ENCODE data around the gene ZNF460. TPM values are rescaled to one million over a fixed set of nuclear protein-coding genes. Genes with fewer than 3 reads are reported as not detected.

Gene ZNF460
- polyA plus RNA-seq, 3 donors, result 2.8 to 4.5 (median 3.5) TPM

DNA sequence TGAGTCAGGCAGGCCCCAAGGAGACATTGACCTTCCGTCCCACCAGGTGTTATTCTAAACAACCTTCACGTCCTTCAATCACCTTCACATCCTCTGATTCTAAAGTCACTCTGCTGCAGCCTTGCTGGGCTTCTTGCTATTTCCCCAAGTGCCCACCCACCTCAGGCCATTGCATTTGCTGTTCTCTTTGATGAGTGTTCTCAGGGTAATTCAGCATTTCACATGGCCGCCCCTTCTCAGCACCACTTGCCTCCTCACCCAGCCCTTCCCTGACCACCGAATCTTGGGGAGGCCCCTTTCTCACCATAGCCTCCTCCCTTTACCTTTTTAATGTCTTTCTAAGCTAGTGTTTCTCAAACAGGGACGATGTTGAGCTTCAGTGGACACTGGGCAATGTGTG, 35.2 kb upstream of the ZNF460 start:
- H3K4me2 ChIP-seq (replicated peaks; ENCODE audit: extremely low read depth, low read length, poor library complexity, severe bottlenecking), result no peak overlapping the region
- H3K27me3 Mint-ChIP-seq (ENCODE audit: low read depth in 3 of 3), result peaks cover 0 to 5% (median 2%) of the 10 kb centered on the region in 3 donors
- H3K4me3 ChIP-seq (replicated peaks in 1 of 3; ENCODE audit: low read depth in 2 of 3, low read length in 3 of 3), result no peak overlapping the region
- H3K27ac ChIP-seq (ENCODE audit: low read depth in 1 of 2, low read length in 2 of 2), result no peak overlapping the region
- peaks cover 18% of the 10 kb centered on the region for H3K4me1 Mint-ChIP-seq
- peaks cover 44 to 63% of the 10 kb centered on the region in 2 donors for H3K36me3 ChIP-seq (replicated peaks in 1 of 2; ENCODE audit: control insufficient read depth in 1 of 2, insufficient read depth in 2 of 2, low read length in 2 of 2)
- peaks cover 41 to 67% of the 10 kb centered on the region in 2 donors for H3K36me3 Mint-ChIP-seq
- no peak for DNase-seq
- TF ChIP-seq, protein P1, sequence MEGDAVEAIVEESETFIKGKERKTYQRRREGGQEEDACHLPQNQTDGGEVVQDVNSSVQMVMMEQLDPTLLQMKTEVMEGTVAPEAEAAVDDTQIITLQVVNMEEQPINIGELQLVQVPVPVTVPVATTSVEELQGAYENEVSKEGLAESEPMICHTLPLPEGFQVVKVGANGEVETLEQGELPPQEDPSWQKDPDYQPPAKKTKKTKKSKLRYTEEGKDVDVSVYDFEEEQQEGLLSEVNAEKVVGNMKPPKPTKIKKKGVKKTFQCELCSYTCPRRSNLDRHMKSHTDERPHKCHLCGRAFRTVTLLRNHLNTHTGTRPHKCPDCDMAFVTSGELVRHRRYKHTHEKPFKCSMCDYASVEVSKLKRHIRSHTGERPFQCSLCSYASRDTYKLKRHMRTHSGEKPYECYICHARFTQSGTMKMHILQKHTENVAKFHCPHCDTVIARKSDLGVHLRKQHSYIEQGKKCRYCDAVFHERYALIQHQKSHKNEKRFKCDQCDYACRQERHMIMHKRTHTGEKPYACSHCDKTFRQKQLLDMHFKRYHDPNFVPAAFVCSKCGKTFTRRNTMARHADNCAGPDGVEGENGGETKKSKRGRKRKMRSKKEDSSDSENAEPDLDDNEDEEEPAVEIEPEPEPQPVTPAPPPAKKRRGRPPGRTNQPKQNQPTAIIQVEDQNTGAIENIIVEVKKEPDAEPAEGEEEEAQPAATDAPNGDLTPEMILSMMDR (IDR thresholded peaks at IDR 0.05), result no peak
- no peak overlapping the region for H3K9ac ChIP-seq (ENCODE audit: insufficient read depth, low read length, poor library complexity, severe bottlenecking)
- H3K4me3 Mint-ChIP-seq, result no peak overlapping the region
- intact Hi-C loops (cut with micrococcal nuclease), result loop anchor here in 1 of 2 donors (10.0 kb wide), 1 partner anchor 110 kb away; the partner anchor contains the start of gene ZNF304
- H3K27ac Mint-ChIP-seq, result no peak overlapping the region
- no peaks in the 10 kb centered on the region for H4K20me1 ChIP-seq (ENCODE audit: insufficient read depth, low read length)
- no peaks in the 10 kb centered on the region for H3K9me3 ChIP-seq (replicated peaks in 1 of 2; ENCODE audit: control insufficient read depth in 1 of 2, insufficient read depth in 1 of 2, low read length in 2 of 2)
- H3K27me3 ChIP-seq (ENCODE audit: control insufficient read depth in 2 of 2, insufficient read depth in 2 of 2, low read length in 2 of 2), result no peaks in the 10 kb centered on the region
- peaks cover 14 to 20% of the 10 kb centered on the region in 2 donors for H3K4me1 ChIP-seq (ENCODE audit: control insufficient read depth in 1 of 2, insufficient read depth in 2 of 2, low read length in 2 of 2)
- peaks cover 0 to 12% (median 0%) of the 10 kb centered on the region in 7 donors for H3K9me3 Mint-ChIP-seq
- peaks cover 30% of the 10 kb centered on the region for H3K79me2 ChIP-seq (ENCODE audit: insufficient read depth, low read length)
- 89% methylated on average over 4 of the region's 5 CpGs for WGBS (ENCODE audit: insufficient coverage)
- H2AFZ ChIP-seq (ENCODE audit: insufficient read depth, low read depth, low read length, poor library complexity, severe bottlenecking), result no peak overlapping the region

DNA sequence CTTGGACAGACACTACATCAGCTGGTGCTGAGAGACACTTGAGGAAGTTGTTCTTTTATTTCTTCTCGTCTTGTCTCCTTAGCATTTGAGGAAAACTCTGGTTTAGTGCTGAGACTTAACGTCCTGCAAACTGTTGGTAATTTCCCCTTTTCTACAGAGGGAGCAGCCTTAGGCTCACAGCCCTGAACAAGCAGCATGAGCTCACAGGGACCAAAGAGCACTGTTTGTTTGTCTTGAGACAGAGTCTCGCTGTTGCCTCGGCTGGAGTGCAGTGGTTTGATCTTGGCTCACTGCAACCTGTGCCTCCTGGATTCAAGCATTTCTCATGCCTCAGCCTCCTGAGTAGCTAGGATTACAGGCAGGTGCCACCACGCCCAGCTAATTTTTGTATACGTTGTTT, 34.3 kb upstream of the ZNF460 start:
- Histone ChIP-seq H3K4me2 (replicated peaks; ENCODE audit: extremely low read depth, low read length, poor library complexity, severe bottlenecking) (no peak overlapping the region), H3K4me1 (ENCODE audit: control insufficient read depth in 1 of 2, insufficient read depth in 2 of 2, low read length in 2 of 2) (peaks cover 12 to 17% of the 10 kb centered on the region in 2 donors), H3K9ac (ENCODE audit: insufficient read depth, low read length, poor library complexity, severe bottlenecking) (no peak overlapping the region), H3K4me3 (replicated peaks in 1 of 3; ENCODE audit: low read depth in 2 of 3, low read length in 3 of 3) (no peak overlapping the region), H3K27ac (ENCODE audit: low read depth in 1 of 2, low read length in 2 of 2) (no peak overlapping the region), H3K9me3 (replicated peaks in 1 of 2; ENCODE audit: control insufficient read depth in 1 of 2, insufficient read depth in 1 of 2, low read length in 2 of 2) (no peaks in the 10 kb centered on the region), H3K27me3 (ENCODE audit: control insufficient read depth in 2 of 2, insufficient read depth in 2 of 2, low read length in 2 of 2) (no peaks in the 10 kb centered on the region), H4K20me1 (ENCODE audit: insufficient read depth, low read length) (no peaks in the 10 kb centered on the region), H3K79me2 (ENCODE audit: insufficient read depth, low read length) (peaks cover 25% of the 10 kb centered on the region), H3K36me3 (replicated peaks in 1 of 2; ENCODE audit: control insufficient read depth in 1 of 2, insufficient read depth in 2 of 2, low read length in 2 of 2) (peaks cover 51 to 72% of the 10 kb centered on the region in 2 donors), H2AFZ (ENCODE audit: insufficient read depth, low read depth, low read length, poor library complexity, severe bottlenecking) (no peak overlapping the region)
- no peak overlapping the region for H3K27ac Mint-ChIP-seq
- H3K4me1 Mint-ChIP-seq, result peaks cover 15% of the 10 kb centered on the region
- TF ChIP-seq, protein P1 (IDR thresholded peaks at IDR 0.05), result no peak
- no peak for DNase-seq
- intact Hi-C loops (cut with micrococcal nuclease), result loop anchor here in 1 of 2 donors (10.0 kb wide), 1 partner anchor 109 kb away; the partner anchor contains the start of gene ZNF304
- H3K9me3 Mint-ChIP-seq, result peaks cover 0 to 14% (median 0%) of the 10 kb centered on the region in 7 donors
- H3K27me3 Mint-ChIP-seq (ENCODE audit: low read depth in 3 of 3), result peaks cover 0 to 5% (median 2%) of the 10 kb centered on the region in 3 donors
- WGBS (ENCODE audit: insufficient coverage), result 93% methylated on average over 3 of the region's 6 CpGs
- peaks cover 49 to 76% of the 10 kb centered on the region in 2 donors for H3K36me3 Mint-ChIP-seq
- H3K4me3 Mint-ChIP-seq, result no peak overlapping the region
